ENCODE measurements around the gene MBLAC2. TPM values are rescaled to one million over a fixed set of nuclear protein-coding genes. Genes with fewer than 3 reads are reported as not detected.

Gene MBLAC2
- total RNA-seq, 1 experiment from 2014 or later: 4.7 TPM

GRCh38 chr5:90461288-90461687 lies 13.3 kb downstream of the MBLAC2 start:
- no peak for DNase-seq (ENCODE audit: low spot score)

DNA sequence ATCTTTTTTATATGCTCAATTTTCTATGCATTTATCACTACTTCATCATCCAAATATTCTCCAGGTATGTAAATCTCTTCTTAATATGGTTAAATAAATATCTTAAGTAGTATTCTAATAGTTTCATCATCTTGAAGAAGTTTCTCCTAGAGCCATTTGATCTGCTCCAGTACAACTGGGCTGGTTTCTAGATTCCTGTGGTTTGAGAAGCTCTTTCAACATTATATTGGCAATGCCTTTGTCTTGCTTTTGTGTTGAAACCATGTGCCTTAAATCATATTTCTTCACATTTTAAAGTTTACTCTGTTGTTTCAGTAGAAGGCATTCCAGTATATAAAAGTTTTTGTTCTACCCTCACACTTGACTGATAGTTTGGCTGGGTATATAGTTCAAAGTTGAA lies 27.6 kb downstream of the MBLAC2 start:
- DNase-seq (ENCODE audit: low spot score): no peak

- no peak for DNase-seq (ENCODE audit: low spot score)
Observed at GRCh38 chr5:90440644-90441043, 33.9 kb downstream of the MBLAC2 start.

DNA sequence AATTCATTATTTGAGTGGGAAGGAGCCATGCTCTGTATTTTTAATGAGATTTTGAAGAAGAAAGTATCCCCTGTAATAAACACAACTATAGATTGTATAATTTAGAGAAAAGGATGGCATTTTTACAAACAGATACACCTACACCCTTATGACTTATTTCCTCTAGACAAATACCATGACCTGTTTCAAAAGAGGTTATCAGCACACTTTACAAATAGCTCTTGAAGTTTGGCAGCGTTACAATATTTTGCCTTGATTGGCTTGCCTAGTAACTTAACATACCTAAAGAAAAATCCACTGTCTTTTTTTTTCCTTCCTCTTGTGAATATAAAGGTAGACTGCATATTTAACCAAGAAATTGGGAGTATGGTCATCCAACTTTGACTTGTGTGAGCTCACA lies 36.5 kb downstream of the MBLAC2 start:
- DNase-seq (ENCODE audit: low spot score): peak; percentile 19

- no peak for DNase-seq (ENCODE audit: low spot score)
Observed at GRCh38 chr5:90437663-90438062, 36.9 kb downstream of the MBLAC2 start.

DNA sequence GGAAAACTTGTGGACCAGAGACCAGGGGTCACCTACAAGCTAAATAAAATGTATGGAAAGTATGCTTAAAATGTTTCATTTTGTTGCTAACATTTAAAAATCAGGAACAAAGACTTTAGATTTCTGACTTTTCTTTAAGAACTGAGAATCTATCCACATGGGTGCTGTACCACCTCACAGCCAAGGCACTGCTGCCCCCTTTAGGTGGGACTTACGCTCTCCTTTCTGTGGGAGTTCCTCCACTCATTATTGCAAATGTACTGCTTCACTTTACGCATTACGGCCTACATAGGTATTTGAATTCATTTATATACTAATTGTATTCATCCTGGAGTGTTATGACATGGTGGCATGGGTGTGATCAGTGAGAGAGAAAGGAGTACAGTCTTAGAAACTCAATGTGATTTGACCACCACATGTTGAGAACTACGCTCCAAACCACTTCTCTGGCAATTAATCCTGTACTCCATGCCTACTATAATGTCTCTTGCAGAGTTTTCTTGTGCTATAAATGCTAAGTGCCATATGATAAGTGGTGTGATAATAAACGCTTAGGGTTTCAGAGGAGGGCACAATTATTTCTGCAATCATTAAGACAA lies 40.4 kb downstream of the MBLAC2 start:
- DNase-seq (ENCODE audit: low spot score): peak; percentile 21

GRCh38 chr5:90424245-90424644 lies 50.3 kb downstream of the MBLAC2 start:
- DNase-seq (ENCODE audit: low spot score): no peak

GRCh38 chr5:90421136-90421535 lies 53.4 kb downstream of the MBLAC2 start:
- peak; percentile 5 for DNase-seq (ENCODE audit: low spot score)

DNA sequence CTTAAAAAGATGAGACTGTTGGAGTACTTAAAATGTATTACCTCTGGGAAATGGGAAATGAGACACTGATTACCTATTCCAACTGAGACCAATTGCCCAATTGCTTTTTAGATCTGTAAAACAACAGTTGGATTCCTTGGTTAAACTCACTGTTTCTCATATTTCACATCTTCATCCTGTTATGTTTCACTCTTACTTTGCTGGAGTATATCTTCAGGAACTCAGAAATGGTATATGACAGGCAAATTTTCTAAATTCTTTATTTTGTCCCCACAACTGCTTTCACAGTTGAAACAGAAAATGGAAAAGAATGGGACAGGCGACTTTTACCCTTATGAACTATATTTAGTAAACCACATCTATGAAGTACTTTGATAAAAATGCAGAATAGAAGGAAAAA lies 56.4 kb downstream of the MBLAC2 start:
- no peak for DNase-seq (ENCODE audit: low spot score)

- DNase-seq (ENCODE audit: low spot score): peak; percentile 32
Observed at GRCh38 chr5:90410178-90410762, 64.3 kb downstream of the MBLAC2 start.

DNA sequence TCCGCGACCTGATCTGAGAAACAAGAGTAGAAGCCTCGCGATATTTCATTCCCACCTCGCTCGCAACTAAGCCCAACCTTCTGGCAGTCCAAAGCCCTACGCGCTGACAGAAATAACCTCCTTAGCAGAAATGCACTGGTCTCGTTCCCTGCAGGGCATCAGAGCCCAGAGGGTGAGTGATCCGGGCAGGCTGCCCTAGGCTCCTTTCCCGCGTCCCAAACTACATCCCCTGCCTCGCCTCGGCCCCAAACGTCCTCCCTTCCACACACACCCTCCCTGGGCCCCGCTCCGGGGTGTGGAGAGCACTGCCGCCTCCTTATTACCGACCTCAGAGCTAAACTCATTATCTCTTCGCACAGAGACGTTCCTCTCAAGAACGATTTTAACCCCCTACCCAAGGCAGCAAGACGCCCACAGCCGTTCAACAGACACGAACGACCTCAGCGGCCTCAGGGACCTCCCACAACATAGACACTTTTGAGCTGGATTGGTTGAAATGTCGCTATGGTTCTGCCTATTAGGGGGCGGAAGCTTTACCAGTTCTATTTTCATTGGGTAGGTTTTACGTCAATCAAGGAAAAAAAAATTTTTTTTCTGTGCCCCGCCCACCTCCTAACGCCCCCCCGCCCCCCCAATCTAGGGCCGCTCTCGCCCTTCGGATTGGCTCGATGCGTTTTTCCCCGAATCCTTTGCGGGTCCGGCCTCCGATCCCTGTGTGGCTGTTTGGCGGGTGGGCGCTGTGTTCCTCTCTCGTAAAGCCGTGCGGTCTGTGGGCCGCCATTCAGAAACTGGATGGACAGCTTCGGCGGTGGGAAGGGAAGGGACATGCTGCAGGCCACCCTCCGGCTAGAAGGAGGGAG lies 65.0 kb downstream of the MBLAC2 start, which contains the start of gene CETN3:
Gene CETN3, minus strand, starts transcription at position 439 of the 860 bp plus-strand sequence. Its CDS starts 95 bp downstream, at position 344.
- peak; percentile 94 for DNase-seq (ENCODE audit: low spot score)

- DNase-seq (ENCODE audit: low spot score): no peak
Observed at GRCh38 chr5:90408571-90409317, 65.8 kb downstream of the MBLAC2 start.

Other genes with a start within 250 kb of the MBLAC2 start
- 54.1 and 106 TPM in 2 replicates for gene CETN3, start 65.0 kb downstream of the MBLAC2 start, total RNA-seq (2014; rRNA removed; shearing (Covaris generic))
- gene POLR3G, start 93 bp upstream of the MBLAC2 start, total RNA-seq (2014; rRNA removed; shearing (Covaris generic)): 5.5 and 6.1 TPM in 2 replicates
- 14.7 and 17.7 TPM in 2 replicates for gene LYSMD3, start 54.8 kb upstream of the MBLAC2 start, total RNA-seq (2014; rRNA removed; shearing (Covaris generic))
- gene ADGRV1, start 84.0 kb upstream of the MBLAC2 start, total RNA-seq (2014; rRNA removed; shearing (Covaris generic)): not detected in 2 replicates